ENCODE data around the gene INHA. TPM values are rescaled to one million over a fixed set of nuclear protein-coding genes. Genes with fewer than 3 reads are reported as not detected.
A peak's percentile ranks its signal among the peaks of the same experiment; 100 is the strongest.

INHA gene
- total and polyA plus RNA-seq, 4 donors = 0.03 to 0.15 (median 0.11) TPM

GRCh38 chr2:219540784-219541504 lies 31.2 kb upstream of the INHA start:
- 94% methylated on average over 12 of the region's 12 CpGs for WGBS
- Histone ChIP-seq H3K4me3 (ENCODE audit: low read depth in 1 of 3, low read length in 3 of 3) (no peak overlapping the region), H3K27ac (ENCODE audit: low read depth in 1 of 2, low read length in 2 of 2) (no peak overlapping the region), H3K9me3 (ENCODE audit: control insufficient read depth in 4 of 4, low read length in 3 of 4) (no peaks in the 10 kb centered on the region), H3K27me3 (ENCODE audit: control insufficient read depth in 4 of 4, insufficient read depth in 4 of 4, low read length in 3 of 4) (no peaks in the 10 kb centered on the region), H3K9ac (ENCODE audit: low read depth in 1 of 2, low read length in 2 of 2) (no peak overlapping the region), H3K36me3 (ENCODE audit: control insufficient read depth in 4 of 4, insufficient read depth in 3 of 4, low read depth in 1 of 4, low read length in 3 of 4) (peaks cover 4 to 24% (median 11%) of the 10 kb centered on the region in 4 donors), H3K4me1 (ENCODE audit: control insufficient read depth in 4 of 4, insufficient read depth in 4 of 4, low read length in 3 of 4) (peaks cover 14 to 25% (median 19%) of the 10 kb centered on the region in 4 donors)
- TF ChIP-seq SP1 (IDR thresholded peaks at IDR 0.05) = no peak
- TF ChIP-seq TAF1 (conservative IDR thresholded peaks at IDR 0.05) = no peak
- TF ChIP-seq FOXA2 (IDR thresholded peaks at IDR 0.05) = no peak
- no peak for TF ChIP-seq GABPA (IDR thresholded peaks at IDR 0.05 in 1 of 2, conservative IDR thresholded peaks at IDR 0.05 in 1 of 2)
- TF ChIP-seq CTCF (IDR thresholded peaks at IDR 0.05; ENCODE audit: low read depth, low read length, missing input control) = no peak
- no peak for TF ChIP-seq REST (IDR thresholded peaks at IDR 0.05)
- TF ChIP-seq MAX (IDR thresholded peaks at IDR 0.05) = no peak
- no peak for TF ChIP-seq RXRA (IDR thresholded peaks at IDR 0.05)
- no peak for TF ChIP-seq HNF4A (conservative IDR thresholded peaks at IDR 0.05)
- no peak for DNase-seq (ENCODE audit: low spot score)

- H3K4me3 ChIP-seq (ENCODE audit: low read depth in 1 of 3, low read length in 3 of 3) = peak overlapping the region in 1 of 3 donors; percentile 87
- H3K9me3 ChIP-seq (ENCODE audit: control insufficient read depth in 4 of 4, low read length in 3 of 4) = no peaks in the 10 kb centered on the region
- no peak for TF ChIP-seq TAF1 (conservative IDR thresholded peaks at IDR 0.05)
- peak; percentile 60 to 75 for TF ChIP-seq RAD21 (IDR thresholded peaks at IDR 0.05)
- peak; percentile 53 for TF ChIP-seq CTCF (IDR thresholded peaks at IDR 0.05; ENCODE audit: low read depth, low read length, missing input control)
- H3K4me1 ChIP-seq (ENCODE audit: control insufficient read depth in 4 of 4, insufficient read depth in 4 of 4, low read length in 3 of 4) = peaks cover 14 to 25% (median 19%) of the 10 kb centered on the region in 4 donors
- H3K9ac ChIP-seq (ENCODE audit: low read depth in 1 of 2, low read length in 2 of 2) = no peak overlapping the region
- no peaks in the 10 kb centered on the region for H3K27me3 ChIP-seq (ENCODE audit: control insufficient read depth in 4 of 4, insufficient read depth in 4 of 4, low read length in 3 of 4)
- peak; percentile 88 for DNase-seq (ENCODE audit: low spot score)
- no peak overlapping the region for H3K27ac ChIP-seq (ENCODE audit: low read depth in 1 of 2, low read length in 2 of 2)
- peaks cover 4 to 24% (median 11%) of the 10 kb centered on the region in 4 donors for H3K36me3 ChIP-seq (ENCODE audit: control insufficient read depth in 4 of 4, insufficient read depth in 3 of 4, low read depth in 1 of 4, low read length in 3 of 4)
- 19% methylated on average over 48 of the region's 48 CpGs for WGBS
Measured at GRCh38 chr2:219541611-219542180, 30.4 kb upstream of the INHA start.
